Urothelium cell line (cell line): ENCODE results near the gene ZNF615.
"Not testable (repeated sequence)": the region's sequence is repeated elsewhere in the genome, so short reads cannot be mapped to it uniquely, and the experiment has no call there.

Experiments used
- DNase-seq: peaks from one replicate; pipeline ENCODE4 v3.0.0; 2011; ENCODE audit warnings: low spot score, mixed read lengths
- FAIRE-seq: peaks from 2 replicates; lab custom pipeline; 2011; peaks lifted over from hg19 to GRCh38; lab: Jason Lieb, UNC

ZNF615 gene

GRCh38 chr19:51983361-51983760 lies 24.6 kb downstream of the ZNF615 start:
- FAIRE-seq, result no peak
- DNase-seq, result no peak

GRCh38 chr19:51980926-51981325 lies 27.1 kb downstream of the ZNF615 start:
- not testable (repeated sequence) for FAIRE-seq, DNase-seq

DNA sequence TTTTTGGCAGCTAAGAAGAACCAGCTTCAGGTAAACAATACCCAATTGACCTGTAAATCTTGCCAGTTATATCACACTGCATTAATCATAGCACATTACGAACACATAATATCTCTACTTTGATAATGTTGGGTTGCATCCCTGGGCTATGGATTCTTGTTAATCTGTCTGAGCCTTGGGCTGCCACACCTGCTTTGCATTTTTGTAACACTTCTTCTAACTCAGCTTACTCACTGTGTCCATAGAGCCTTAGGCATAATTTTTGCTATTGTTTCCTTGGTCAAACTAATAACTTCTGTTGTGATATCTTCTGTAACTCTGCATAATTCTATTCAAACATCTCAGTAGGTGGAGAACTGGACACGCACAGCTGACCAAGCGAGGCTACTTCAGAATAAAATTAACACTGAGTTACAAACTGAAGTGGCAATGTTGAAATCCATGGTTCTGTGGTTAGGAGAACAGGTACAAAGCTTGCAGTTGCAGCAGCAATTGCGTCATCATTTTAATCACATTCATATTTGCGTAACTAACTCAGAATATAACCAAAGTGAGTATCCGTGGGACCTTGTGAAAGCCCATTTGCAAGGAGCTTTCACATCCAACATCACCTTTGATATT lies 27.8 kb downstream of the ZNF615 start:
- FAIRE-seq (no peak), DNase-seq (no peak)

GRCh38 chr19:51978882-51979281 lies 29.1 kb downstream of the ZNF615 start:
- DNase-seq (no peak), FAIRE-seq (no peak)

DNA sequence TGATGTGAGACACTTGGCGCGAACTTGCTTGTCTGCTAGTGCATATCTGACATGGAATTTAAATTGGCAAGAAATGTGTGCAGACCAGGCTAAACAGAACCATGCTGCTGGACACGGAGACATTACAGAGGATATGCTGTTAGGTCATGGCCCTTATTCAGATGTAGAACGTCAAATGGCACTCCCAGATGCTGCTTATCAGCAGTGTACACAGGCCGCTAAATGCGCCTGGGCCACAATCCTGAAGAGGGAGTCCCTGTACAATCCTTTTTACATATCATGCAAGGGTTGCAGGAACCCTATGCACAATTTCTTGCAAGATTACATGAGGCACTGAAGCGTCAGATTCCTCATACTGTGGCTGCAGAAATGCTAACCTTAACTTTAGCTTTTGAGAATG lies 30.7 kb downstream of the ZNF615 start:
- no peak for DNase-seq
- no peak for FAIRE-seq

DNA sequence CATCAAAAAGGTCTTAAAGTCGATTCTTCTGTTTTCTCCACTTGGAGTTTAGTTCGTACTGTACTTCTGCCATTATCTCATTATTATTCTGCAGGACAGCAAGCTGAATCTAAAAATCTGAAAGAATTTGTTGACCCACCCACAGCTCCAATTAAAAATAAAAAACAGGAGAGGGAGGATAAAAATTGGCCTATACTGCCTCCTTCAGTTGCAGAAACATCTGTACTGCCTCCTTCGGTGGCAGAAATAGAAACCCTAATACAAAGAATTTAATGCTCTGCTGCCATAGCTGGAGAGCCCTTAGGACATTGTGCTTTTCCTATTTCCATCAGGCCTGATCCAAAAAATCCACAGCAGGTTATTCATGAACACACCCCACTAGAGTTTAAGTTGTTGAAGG lies 31.2 kb downstream of the ZNF615 start:
- FAIRE-seq (no peak), DNase-seq (no peak)

- not testable (repeated sequence) for DNase-seq, FAIRE-seq
Measured at GRCh38 chr19:51975787-51976186, 32.2 kb downstream of the ZNF615 start.

DNA sequence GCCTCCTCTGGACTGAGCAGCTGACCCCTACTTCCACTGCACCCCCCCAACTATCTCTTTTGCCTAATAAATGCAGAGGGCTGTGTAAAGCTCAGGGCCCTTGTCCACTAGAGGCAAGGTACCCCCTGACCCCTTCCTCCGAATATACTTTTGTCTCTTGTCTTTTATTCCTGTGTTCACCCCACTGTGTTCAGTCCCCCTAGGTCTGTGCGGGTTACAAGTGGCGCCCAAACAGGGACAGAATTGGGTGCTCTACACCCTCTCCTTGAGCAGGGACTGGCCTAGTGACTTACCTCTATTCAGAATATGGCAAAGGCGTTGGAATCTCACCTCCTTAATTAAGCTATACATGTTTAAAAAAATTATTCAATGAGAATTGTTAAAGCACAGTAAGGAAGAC lies 36.4 kb downstream of the ZNF615 start:
- no peak for FAIRE-seq
- no peak for DNase-seq

DNA sequence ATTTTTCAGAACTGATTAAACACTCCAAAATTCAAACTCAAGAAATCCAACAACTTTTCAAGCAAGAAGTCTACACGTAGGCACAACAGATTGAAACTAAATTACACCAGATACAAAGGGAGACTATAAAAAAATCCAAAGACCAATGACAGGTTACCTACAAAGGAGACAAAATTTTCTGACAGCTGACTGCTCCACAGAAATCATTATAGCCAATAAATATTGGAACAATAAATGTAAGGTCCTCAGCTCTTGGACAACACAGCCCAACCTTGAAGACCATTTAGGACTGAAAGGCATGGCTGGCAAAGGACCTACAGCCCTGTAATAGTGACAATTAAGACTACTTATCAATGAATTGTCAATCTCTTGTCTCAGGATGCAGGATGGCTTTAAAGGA lies 37.3 kb downstream of the ZNF615 start:
- FAIRE-seq (no peak), DNase-seq (no peak)

GRCh38 chr19:51965583-51965982 lies 42.4 kb downstream of the ZNF615 start:
- FAIRE-seq (no peak), DNase-seq (no peak)

DNA sequence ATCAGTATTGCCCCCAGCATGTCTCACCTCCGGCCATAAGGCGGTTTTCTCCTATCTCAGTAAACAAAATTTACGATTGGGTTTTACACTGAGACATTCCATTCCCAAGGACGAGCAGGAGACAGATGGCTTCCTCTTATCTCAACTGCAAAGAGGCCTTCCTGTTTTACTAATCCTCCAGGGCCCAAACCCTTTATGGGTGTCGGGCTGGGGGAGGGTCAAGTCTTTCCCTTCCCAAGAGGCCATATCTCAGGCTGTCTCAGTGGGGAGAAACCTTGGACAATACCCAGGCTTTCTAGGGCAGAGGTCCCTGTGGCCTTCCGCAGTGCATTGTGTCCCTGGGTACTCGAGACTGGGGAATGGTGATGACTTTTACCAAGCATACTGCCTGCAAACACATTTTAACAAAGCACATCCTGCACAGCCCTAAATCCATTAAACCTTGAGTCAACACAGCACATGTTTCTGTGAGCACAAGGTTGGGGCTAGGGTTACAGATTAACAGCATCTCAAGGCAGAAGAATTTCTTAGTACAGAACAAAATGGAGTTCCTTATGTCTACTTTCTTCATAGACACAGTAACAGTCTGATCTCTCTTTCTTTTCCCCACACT lies 47.3 kb downstream of the ZNF615 start:
- DNase-seq, FAIRE-seq: not testable (repeated sequence)

GRCh38 chr19:51959791-51960190 lies 48.2 kb downstream of the ZNF615 start:
- DNase-seq (no peak), FAIRE-seq (no peak)

DNA sequence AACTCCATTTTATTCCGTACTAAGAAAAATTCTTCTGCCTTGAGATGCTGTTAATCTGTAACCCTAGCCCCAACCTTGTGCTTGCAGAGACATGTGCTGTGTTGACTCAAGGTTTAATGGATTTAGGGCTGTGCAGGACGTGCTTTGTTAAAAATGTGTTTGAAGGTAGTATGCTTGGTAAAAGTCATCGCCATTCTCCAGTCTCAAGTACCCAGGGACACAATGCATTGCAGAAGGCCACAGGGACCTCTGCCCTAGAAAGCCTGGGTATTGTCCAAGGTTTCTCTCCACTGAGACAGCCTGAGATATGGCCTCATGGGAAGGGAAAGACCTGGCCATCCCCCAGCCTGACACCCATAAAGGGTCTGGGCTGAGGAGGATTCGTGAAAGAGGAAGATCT lies 50.2 kb downstream of the ZNF615 start:
- DNase-seq, FAIRE-seq: not testable (repeated sequence)

GRCh38 chr19:51948975-51949374 lies 59.0 kb downstream of the ZNF615 start:
- FAIRE-seq, result no peak
- no peak for DNase-seq

- DNase-seq, result no peak
- FAIRE-seq, result no peak
Measured at GRCh38 chr19:51946602-51947001, 61.4 kb downstream of the ZNF615 start.

- DNase-seq, result no peak
- FAIRE-seq, result no peak
Measured at GRCh38 chr19:51944798-51945552, 63.0 kb downstream of the ZNF615 start.
